Measurements from ENCODE around the gene TNFRSF25. TPM values are rescaled to one million over a fixed set of nuclear protein-coding genes. Genes with fewer than 3 reads are reported as not detected.

TNFRSF25 gene
- total and polyA plus RNA-seq, 10 of the 15 experiments (the other 5 are each of a cell fraction or from before 2014, with no cell fraction given), result 0.23 to 8.6 (median 0.46) TPM; not detected in 5

- Histone ChIP-seq H3K36me3 (ENCODE audit: control insufficient read depth in 2 of 2, insufficient read depth in 2 of 2, low read length in 1 of 2) (no peaks in the 10 kb centered on the region), H3K4me1 (ENCODE audit: control insufficient read depth, insufficient read depth, low read length) (peaks cover 9% of the 10 kb centered on the region), H3K4me2 (ENCODE audit: control insufficient read depth, insufficient read depth) (peak within 1 kb of the TSS; percentile 50), H4K20me1 (ENCODE audit: control insufficient read depth, insufficient read depth) (no peaks in the 10 kb centered on the region; the same call in 1 of the 2 replicates), H3K79me2 (ENCODE audit: control insufficient read depth, insufficient read depth, low read length) (no peaks in the 10 kb centered on the region), H3K4me3 (peak within 1 kb of the TSS; percentile 27; the same call in 1 of the 2 replicates), H3K27ac (ENCODE audit: control insufficient read depth, insufficient read depth) (no peak within 1 kb of the TSS), H3K9ac (ENCODE audit: control insufficient read depth, insufficient read depth, low read length) (no peak within 1 kb of the TSS), H3K27me3 (replicated peaks in 1 of 2; ENCODE audit: control insufficient read depth in 2 of 2, insufficient read depth in 2 of 2, low read length in 1 of 2) (peaks cover 16 to 19% of the 10 kb centered on the region in 2 experiments; a peak in 3 of 4 replicates), H2AFZ (ENCODE audit: control insufficient read depth, low read depth, low read length) (no peak within 1 kb of the TSS), H3K9me3 (replicated peaks; ENCODE audit: control insufficient read depth, insufficient read depth, low read length) (no peaks in the 10 kb centered on the region)
- WGBS (ENCODE audit: insufficient coverage, insufficient replicate concordance, low lambda C conversion rate, missing lambda C conversion rate), result 15% methylated on average over 41 of the region's 62 CpGs
- intact Hi-C loops (cut with micrococcal nuclease; ENCODE audit: unreplicated experiment), result no loop called here
- SMC1A ChIA-PET (ENCODE audit: uncharacterized antibody, unreplicated experiment), result no interaction called here
- CTCF ChIA-PET, result interaction anchor here (10.9 kb wide), 1 partner anchor 21 kb away, joined by 137 read pairs; no protein-coding TSS in a partner anchor
- in situ Hi-C loops (cut with MboI), result no loop called here
- DNase-seq (ENCODE audit: low read depth, low spot score) (no peak), ATAC-seq (peak; percentile 50), FAIRE-seq (no peak)
- peak; percentile 74 for TF ChIP-seq SUZ12 (IDR thresholded peaks at IDR 0.05; ENCODE audit: unreplicated experiment)
- no peak for TF ChIP-seq MAX (IDR thresholded peaks at IDR 0.05; ENCODE audit: low read depth, low read length)
- RAD21 ChIA-PET (ENCODE audit: unreplicated experiment), result no interaction called here
- POLR2A ChIA-PET, result interaction anchor here (0.6 kb wide), 1 partner anchor 11 kb away, joined by 5 read pairs; no protein-coding TSS in a partner anchor
- no TSS peak for BruUV-seq (replicated peaks)
Observed at GRCh38 chr1:6419804-6420453, 46.0 kb downstream of the TNFRSF25 start, which contains the start of gene HES2. Gene HES2 (minus strand): TSS chr1:6419919. CDS start chr1:6419820, 99 bp downstream.

- ATAC-seq (no peak; the same call in 2 of the 3 replicates), DNase-seq (ENCODE audit: low read depth, low spot score) (no peak), FAIRE-seq (no peak)
- in situ Hi-C loops (cut with MboI) (no loop called here), intact Hi-C loops (cut with micrococcal nuclease; ENCODE audit: unreplicated experiment) (no loop called here)
- Histone ChIP-seq H3K27ac (ENCODE audit: control insufficient read depth, insufficient read depth) (no peak overlapping the region), H3K9me3 (replicated peaks; ENCODE audit: control insufficient read depth, insufficient read depth, low read length) (no peaks in the 10 kb centered on the region), H2AFZ (ENCODE audit: control insufficient read depth, low read depth, low read length) (no peak overlapping the region), H4K20me1 (ENCODE audit: control insufficient read depth, insufficient read depth) (no peaks in the 10 kb centered on the region; the same call in 1 of the 2 replicates), H3K4me3 (peak overlapping the region; percentile 27; the same call in 1 of the 2 replicates), H3K9ac (ENCODE audit: control insufficient read depth, insufficient read depth, low read length) (no peak overlapping the region), H3K4me2 (ENCODE audit: control insufficient read depth, insufficient read depth) (peak overlapping the region; percentile 46; the same call in 1 of the 2 replicates), H3K4me1 (ENCODE audit: control insufficient read depth, insufficient read depth, low read length) (peaks cover 14% of the 10 kb centered on the region), H3K36me3 (ENCODE audit: control insufficient read depth in 2 of 2, insufficient read depth in 2 of 2, low read length in 1 of 2) (no peaks in the 10 kb centered on the region), H3K79me2 (ENCODE audit: control insufficient read depth, insufficient read depth, low read length) (no peaks in the 10 kb centered on the region), H3K27me3 (replicated peaks in 1 of 2; ENCODE audit: control insufficient read depth in 2 of 2, insufficient read depth in 2 of 2, low read length in 1 of 2) (peaks cover 15 to 19% of the 10 kb centered on the region in 2 experiments; a peak in 3 of 4 replicates)
- TF ChIP-seq MEF2B (IDR thresholded peaks at IDR 0.05; ENCODE audit: partially characterized antibody, poor library complexity, severe bottlenecking) (no peak), LARP7 (IDR thresholded peaks at IDR 0.05) (no peak), POLR2AphosphoS5 (IDR thresholded peaks at IDR 0.05; ENCODE audit: low read length) (no peak), KDM1A (IDR thresholded peaks at IDR 0.05; ENCODE audit: borderline replicate concordance) (no peak), CREB1 (IDR thresholded peaks at IDR 0.05; ENCODE audit: low read depth) (no peak)
- RAD21 ChIA-PET (ENCODE audit: unreplicated experiment), result no interaction called here
- POLR2A ChIA-PET, result interaction anchor here (0.6 kb wide), 1 partner anchor 11 kb away, joined by 5 read pairs; no protein-coding TSS in a partner anchor
- 5% methylated on average over 20 of the region's 48 CpGs for WGBS (ENCODE audit: insufficient coverage, insufficient replicate concordance, low lambda C conversion rate, missing lambda C conversion rate)
- BruUV-seq (replicated peaks), result no TSS peak
- SMC1A ChIA-PET (ENCODE audit: uncharacterized antibody, unreplicated experiment), result no interaction called here
- CTCF ChIA-PET, result interaction anchor here (10.9 kb wide), 1 partner anchor 21 kb away, joined by 137 read pairs; no protein-coding TSS in a partner anchor
Observed at GRCh38 chr1:6419397-6419803, 46.6 kb downstream of the TNFRSF25 start.
